Measurements from ENCODE around the gene AGAP2. TPM values are rescaled to one million over a fixed set of nuclear protein-coding genes. Genes with fewer than 3 reads are reported as not detected.
A peak's percentile ranks its signal among the peaks of the same experiment; 100 is the strongest.

The AGAP2 gene
- total RNA-seq, 1 donor from 2014 or later: 1.5 TPM

DNA sequence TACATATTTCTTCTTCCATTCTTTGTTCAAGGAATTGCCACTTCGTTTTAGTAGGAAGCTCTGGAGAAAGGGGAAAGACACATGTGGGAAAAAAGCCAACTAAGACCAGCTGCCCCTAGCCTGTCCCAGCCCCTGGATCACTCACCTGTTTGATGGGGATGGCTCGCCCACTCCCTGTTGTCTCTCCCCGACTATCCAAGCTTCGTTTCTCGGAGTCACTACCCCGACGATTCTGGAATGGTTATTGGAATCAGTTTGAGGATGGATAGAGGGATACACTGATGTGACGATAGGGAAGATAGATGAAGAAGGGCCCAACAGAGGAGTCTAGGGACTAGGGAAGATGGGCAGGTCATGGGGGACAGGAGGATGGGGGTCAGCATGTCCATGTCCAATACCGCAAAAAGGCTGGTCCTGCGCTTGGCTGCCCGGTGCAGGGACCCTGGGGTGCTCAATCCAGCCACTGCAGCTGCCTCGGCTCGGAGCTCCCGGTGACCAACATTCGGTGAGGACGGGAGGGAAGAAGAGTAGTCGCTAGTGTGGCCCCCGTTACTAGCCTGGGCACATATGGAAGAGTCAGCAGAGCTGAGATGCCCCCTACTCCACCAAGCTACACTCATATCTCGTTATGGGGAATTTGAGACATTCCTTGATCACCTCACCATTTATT lies 7.0 kb downstream of the AGAP2 start:
- intact Hi-C loops (cut with DNase I): no loop called here
- peaks cover 21% of the 10 kb centered on the region for H3K4me1 ChIP-seq
- no peak for TF ChIP-seq POLR2A (IDR thresholded peaks at IDR 0.05)
- TF ChIP-seq, protein P1, sequence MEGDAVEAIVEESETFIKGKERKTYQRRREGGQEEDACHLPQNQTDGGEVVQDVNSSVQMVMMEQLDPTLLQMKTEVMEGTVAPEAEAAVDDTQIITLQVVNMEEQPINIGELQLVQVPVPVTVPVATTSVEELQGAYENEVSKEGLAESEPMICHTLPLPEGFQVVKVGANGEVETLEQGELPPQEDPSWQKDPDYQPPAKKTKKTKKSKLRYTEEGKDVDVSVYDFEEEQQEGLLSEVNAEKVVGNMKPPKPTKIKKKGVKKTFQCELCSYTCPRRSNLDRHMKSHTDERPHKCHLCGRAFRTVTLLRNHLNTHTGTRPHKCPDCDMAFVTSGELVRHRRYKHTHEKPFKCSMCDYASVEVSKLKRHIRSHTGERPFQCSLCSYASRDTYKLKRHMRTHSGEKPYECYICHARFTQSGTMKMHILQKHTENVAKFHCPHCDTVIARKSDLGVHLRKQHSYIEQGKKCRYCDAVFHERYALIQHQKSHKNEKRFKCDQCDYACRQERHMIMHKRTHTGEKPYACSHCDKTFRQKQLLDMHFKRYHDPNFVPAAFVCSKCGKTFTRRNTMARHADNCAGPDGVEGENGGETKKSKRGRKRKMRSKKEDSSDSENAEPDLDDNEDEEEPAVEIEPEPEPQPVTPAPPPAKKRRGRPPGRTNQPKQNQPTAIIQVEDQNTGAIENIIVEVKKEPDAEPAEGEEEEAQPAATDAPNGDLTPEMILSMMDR (IDR thresholded peaks at IDR 0.05): no peak
- TF ChIP-seq POLR2AphosphoS5 (IDR thresholded peaks at IDR 0.05; ENCODE audit: insufficient read depth in 1 of 2, low read depth in 1 of 2): no peak

DNA sequence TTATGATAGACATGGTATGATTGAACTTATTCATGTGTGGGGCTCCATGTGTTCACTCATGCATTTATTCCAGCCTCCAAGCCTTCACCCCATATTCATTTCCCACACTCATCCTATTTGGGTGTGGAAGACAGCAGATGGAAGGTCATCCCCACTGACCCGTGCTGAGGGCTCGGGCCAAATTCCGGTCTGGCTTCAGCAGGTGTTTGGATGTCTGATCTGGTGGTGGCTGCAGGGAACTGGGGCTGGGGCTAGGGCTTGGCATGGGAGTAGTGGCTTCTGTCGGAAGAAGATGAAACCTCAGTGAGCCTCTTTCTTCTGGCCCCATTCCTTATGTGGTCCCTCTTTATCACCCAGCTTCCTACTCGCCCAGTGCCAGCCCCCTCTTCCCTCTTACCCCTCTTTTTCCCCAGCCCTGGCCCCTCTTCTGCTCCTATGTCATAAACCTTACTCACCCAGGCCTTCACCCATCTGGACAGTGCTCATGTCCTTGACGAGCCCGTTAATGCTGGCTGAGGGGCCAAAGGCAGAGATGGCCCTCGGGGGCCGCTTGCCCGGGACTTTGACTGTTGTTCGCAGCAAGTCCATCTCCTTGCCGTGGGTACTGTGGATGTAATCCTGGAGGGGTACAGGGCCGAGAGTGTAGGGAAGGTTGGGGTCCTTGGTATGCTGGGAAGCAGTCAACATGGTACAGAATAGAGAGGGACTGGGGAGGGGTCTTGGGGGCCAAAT lies 8.0 kb downstream of the AGAP2 start:
- intact Hi-C loops (cut with DNase I): no loop called here
- no peaks in the 10 kb centered on the region for H3K36me3 ChIP-seq

More for the DNA sequence above, 7.0 kb downstream of the AGAP2 start:
- H3K27me3 ChIP-seq: peaks cover 6% of the 10 kb centered on the region
- H3K4me3 ChIP-seq: no peak overlapping the region
- H3K27ac ChIP-seq: no peak overlapping the region
- no peaks in the 10 kb centered on the region for H3K36me3 ChIP-seq
- no peak for DNase-seq (ENCODE audit: extremely low spot score in 2 of 2)
- no peaks in the 10 kb centered on the region for H3K9me3 ChIP-seq

DNA sequence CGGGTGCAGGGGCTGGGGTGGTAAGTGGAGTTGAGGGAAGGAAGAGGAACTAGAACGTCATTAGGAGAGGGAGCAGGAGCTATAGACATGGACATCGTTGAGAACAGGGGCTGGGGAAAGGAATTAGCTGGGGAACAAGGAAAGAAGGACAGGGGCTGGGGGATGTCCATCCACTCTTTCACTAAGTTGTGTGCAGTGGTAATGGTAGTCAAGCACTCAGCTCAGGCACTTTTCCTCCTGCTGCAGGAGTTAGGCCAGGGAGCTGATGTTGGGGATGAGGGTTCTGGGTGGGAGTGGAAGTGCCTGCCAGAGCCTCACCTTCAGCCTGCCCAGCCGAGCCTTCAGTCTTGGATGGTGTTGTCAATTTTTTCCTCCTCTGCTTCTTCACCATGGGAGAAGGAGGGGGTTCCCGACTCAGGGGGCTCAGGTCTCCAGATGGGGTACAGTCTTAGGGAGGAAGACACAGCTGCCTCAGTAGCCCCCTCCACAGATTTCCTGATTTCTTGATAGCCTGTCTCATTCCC lies 9.2 kb downstream of the AGAP2 start:
- H3K27ac ChIP-seq: no peak overlapping the region
- no peak for DNase-seq (ENCODE audit: extremely low spot score in 2 of 2)
- H3K9me3 ChIP-seq: no peaks in the 10 kb centered on the region
- H3K36me3 ChIP-seq: no peaks in the 10 kb centered on the region
- intact Hi-C loops (cut with DNase I): no loop called here
- no peak for TF ChIP-seq POLR2A (IDR thresholded peaks at IDR 0.05)
- TF ChIP-seq POLR2AphosphoS5 (IDR thresholded peaks at IDR 0.05; ENCODE audit: insufficient read depth in 1 of 2, low read depth in 1 of 2): no peak
- TF ChIP-seq, protein P1 (IDR thresholded peaks at IDR 0.05): no peak
- no peak overlapping the region for H3K4me3 ChIP-seq
- no peaks in the 10 kb centered on the region for H3K27me3 ChIP-seq
- peaks cover 10% of the 10 kb centered on the region for H3K4me1 ChIP-seq

More for the DNA sequence above, 8.0 kb downstream of the AGAP2 start:
- H3K4me3 ChIP-seq: no peak overlapping the region
- H3K4me1 ChIP-seq: peaks cover 11% of the 10 kb centered on the region
- no peak overlapping the region for H3K27ac ChIP-seq
- TF ChIP-seq POLR2A (IDR thresholded peaks at IDR 0.05) (no peak), POLR2AphosphoS5 (IDR thresholded peaks at IDR 0.05; ENCODE audit: insufficient read depth in 1 of 2, low read depth in 1 of 2) (no peak)
- TF ChIP-seq, protein P1 (IDR thresholded peaks at IDR 0.05): no peak
- H3K9me3 ChIP-seq: no peaks in the 10 kb centered on the region
- DNase-seq (ENCODE audit: extremely low spot score in 2 of 2): no peak
- H3K27me3 ChIP-seq: peaks cover under 1% of the 10 kb centered on the region

DNA sequence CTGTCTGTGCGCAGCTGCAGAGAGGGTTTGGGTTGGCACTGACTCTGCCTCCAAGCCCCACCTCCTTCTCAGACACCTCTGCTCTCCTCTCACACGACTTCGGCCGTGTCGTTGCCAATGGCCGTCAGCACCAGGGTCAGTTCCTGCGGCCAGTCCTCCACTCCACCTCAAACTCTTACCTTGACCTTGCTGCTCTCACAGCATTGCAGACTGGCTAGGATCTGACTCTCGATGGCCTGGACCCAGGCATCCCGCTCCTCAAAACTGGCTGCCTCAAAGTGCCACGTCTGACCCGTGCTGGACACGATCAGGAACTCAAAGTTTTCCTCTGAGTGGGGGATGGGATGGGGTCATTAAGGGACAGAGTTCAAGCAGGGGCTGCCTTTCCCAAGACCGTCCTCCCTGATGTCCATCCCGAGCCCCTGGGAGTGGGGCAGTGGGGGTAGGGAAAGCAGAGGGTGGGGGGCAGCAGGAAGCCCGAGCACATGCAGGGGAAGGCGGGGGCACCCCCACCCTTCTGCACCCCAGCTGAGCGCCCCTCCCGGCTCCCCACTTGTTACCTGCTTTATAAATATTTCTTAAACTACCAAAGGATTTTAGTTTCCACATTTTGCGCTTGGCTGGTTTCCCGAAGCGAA lies 10.7 kb downstream of the AGAP2 start:
- no peaks in the 10 kb centered on the region for H3K9me3 ChIP-seq
- intact Hi-C loops (cut with DNase I): no loop called here
- TF ChIP-seq POLR2AphosphoS5 (IDR thresholded peaks at IDR 0.05; ENCODE audit: insufficient read depth in 1 of 2, low read depth in 1 of 2) (no peak), POLR2A (IDR thresholded peaks at IDR 0.05) (no peak)
- TF ChIP-seq, protein P1 (IDR thresholded peaks at IDR 0.05): no peak
- no peaks in the 10 kb centered on the region for H3K36me3 ChIP-seq
- H3K4me1 ChIP-seq: peaks cover 10% of the 10 kb centered on the region
- H3K27ac ChIP-seq: no peak overlapping the region
- peak in 1 of 2 donors; percentile 74 for DNase-seq (ENCODE audit: extremely low spot score in 2 of 2)
- no peaks in the 10 kb centered on the region for H3K27me3 ChIP-seq
- no peak overlapping the region for H3K4me3 ChIP-seq

Data from vagina (tissue), 2 donors.